Natural killer cell treated with Interleukin-12 subunit alpha and Interleukin-12 subunit beta and Interleukin-15 and Interleukin-18, amount 100 ng/mL, for 72 hours (primary cell): ENCODE measurements around the gene NLGN2. TPM values are rescaled to one million over a fixed set of nuclear protein-coding genes. Genes with fewer than 3 reads are reported as not detected.

Experiments used
- ATAC-seq, 2 donors: fragments of 150-1000 bp; cut with Tn5 transposase in 1 of 2; sonication (Bioruptor Pico), chemical (Tn5 transposase) in 1 of 2; 2 replicates each; pipeline ENCODE4 v1.10.0; 2021
- DNase-seq: peaks from one replicate; pipeline ENCODE4 v3.0.0; 2022; ENCODE audit warnings: low spot score
- H3K27ac Mint-ChIP-seq, 2 donors: 1 replicate in 1 of 2; 2 replicates in 1 of 2; pipeline ENCODE4 v1.8.0; 2022; ENCODE audit warnings: mixed read lengths in 2 of 2, mild to moderate bottlenecking in 1 of 2, moderate library complexity in 1 of 2
- H3K27me3 Mint-ChIP-seq, 2 donors: 1 replicate in 1 of 2; 2 replicates in 1 of 2; pipeline ENCODE4 v1.8.0; 2022; ENCODE audit warnings: mixed read lengths in 2 of 2
- H3K36me3 Mint-ChIP-seq: one replicate; pipeline ENCODE4 v1.8.0; 2022; ENCODE audit warnings: mixed read lengths
- H3K4me1 Mint-ChIP-seq, 2 donors: 1 replicate in 1 of 2; 2 replicates in 1 of 2; pipeline ENCODE4 v1.8.0; 2022; ENCODE audit warnings: low read depth in 2 of 2, mixed read lengths in 2 of 2, mild to moderate bottlenecking in 1 of 2
- H3K4me3 Mint-ChIP-seq: one replicate; pipeline ENCODE4 v1.8.0; 2022; ENCODE audit warnings: mixed read lengths
- H3K9me3 Mint-ChIP-seq: 2 replicates; pipeline ENCODE4 v1.8.0; 2022; ENCODE audit warnings: mixed read lengths
- total RNA-seq, 2 donors: library from RNA; stranded (reverse); gene quantifications; one replicate each; pipeline ENCODE4 v1.2.3, GENCODE V29; 2022

NLGN2 gene
- total RNA-seq, 2 donors from 2014 or later: 2.3 to 7.7 TPM

DNA sequence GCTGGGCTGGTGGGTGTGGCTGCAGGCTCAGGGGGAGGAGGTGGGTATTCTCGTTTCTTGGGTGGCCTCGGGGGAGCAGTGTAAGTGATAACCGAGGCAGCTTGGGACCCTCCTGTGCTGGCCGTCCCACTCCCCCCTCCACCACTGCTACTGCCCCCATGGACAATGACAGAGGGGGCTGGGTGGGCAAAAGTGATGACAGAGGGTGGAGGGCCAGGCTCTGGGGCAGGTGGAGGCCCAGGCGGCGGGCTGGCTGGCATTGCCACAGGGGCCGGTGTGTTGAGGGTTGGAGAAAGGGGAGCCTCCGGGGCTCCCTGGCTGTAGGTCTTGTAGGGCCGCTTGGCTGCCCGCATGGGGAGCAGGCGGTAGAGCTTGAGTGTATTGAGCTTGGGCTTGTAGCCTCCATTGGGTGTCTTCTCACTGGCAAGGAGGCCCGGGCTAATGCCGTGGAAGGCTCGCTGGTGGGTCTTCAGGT lies 55.8 kb downstream of the NLGN2 start:
- ATAC-seq (peak in 1 of 2 donors; percentile 29), DNase-seq (no peak)
- H3K4me1 Mint-ChIP-seq: peaks cover 8 to 25% of the 10 kb centered on the region in 2 donors
- no peak overlapping the region for H3K4me3 Mint-ChIP-seq
- no peaks in the 10 kb centered on the region for H3K36me3 Mint-ChIP-seq
- no peaks in the 10 kb centered on the region for H3K27me3 Mint-ChIP-seq
- H3K9me3 Mint-ChIP-seq: no peaks in the 10 kb centered on the region
- no peak overlapping the region for H3K27ac Mint-ChIP-seq

DNA sequence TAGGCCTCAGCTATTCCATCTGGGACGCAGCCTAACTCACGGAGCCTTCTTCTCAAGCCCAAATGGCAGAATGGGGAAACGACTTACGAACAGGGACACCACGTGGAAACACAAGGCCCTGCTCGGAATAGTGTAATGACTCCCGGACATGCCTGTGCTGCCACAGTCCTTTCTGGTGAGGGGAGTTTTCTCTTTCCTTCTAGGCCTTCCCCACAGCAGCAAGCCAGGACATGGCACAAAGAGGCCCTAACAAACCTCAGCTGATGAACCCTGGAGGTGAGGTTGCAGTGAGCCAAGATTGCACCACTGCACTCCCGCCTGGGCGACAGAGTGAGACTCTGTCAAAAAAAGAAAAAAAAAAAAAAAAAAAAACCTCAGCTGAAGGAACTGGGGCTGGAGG lies 56.4 kb downstream of the NLGN2 start:
- ATAC-seq (no peak), DNase-seq (no peak)
- no peaks in the 10 kb centered on the region for H3K27me3 Mint-ChIP-seq
- no peak overlapping the region for H3K4me3 Mint-ChIP-seq
- H3K4me1 Mint-ChIP-seq: peaks cover 8 to 20% of the 10 kb centered on the region in 2 donors
- H3K36me3 Mint-ChIP-seq: no peaks in the 10 kb centered on the region
- no peaks in the 10 kb centered on the region for H3K9me3 Mint-ChIP-seq
- H3K27ac Mint-ChIP-seq: no peak overlapping the region

DNA sequence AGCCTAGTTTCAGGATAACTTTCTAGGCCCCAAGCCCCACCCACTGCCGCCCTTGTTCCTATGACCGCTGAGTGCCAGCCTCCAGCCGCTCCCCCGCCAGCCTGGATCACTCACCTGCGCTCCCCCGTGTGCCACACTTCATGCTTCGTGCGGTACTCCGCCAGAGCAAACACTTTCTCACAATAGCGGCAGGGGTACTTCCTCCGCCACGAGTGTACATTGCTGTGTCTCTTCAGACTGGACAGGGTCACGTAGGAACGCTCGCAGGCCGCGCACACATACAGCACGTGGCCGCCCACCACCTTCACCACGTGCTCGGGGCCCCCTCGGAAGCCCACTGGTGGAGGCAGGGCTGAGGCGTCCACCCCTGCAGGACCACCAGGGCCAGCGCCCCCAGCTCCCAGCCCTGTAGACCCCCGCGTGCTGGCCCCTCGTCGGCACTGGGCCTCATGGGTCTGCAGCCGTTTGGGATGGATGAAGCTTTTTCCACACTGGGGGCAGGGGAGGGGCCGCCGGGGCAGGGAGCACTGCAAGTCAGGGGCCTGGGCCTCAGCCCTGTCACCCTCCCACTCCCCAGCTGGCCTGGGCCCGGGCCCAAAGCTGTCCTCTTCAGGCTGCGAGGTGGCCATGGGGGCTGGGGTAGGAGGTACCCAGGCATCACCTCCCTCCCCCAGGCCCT lies 58.1 kb downstream of the NLGN2 start:
- no peak for ATAC-seq
- H3K4me3 Mint-ChIP-seq: no peak overlapping the region
- H3K36me3 Mint-ChIP-seq: no peaks in the 10 kb centered on the region
- DNase-seq: no peak
- peaks cover 8 to 16% of the 10 kb centered on the region in 2 donors for H3K4me1 Mint-ChIP-seq
- no peaks in the 10 kb centered on the region for H3K9me3 Mint-ChIP-seq
- H3K27ac Mint-ChIP-seq: no peak overlapping the region
- H3K27me3 Mint-ChIP-seq: no peaks in the 10 kb centered on the region

DNA sequence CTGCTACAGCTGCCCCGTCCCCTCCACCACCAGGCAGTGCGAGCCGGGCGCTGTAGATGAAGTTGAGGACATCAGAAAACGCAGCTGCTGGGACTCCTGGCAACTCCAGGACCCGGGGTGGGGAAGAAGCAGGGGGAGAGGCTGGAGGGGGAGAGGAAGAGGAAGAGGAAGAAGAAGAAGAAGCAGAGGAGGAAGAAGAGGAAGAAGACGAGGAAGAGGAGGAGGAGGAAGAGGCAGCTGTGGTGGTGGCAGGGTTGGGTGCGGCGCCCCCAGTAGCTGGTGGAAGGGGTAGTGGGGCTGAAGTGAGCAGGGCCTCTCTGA lies 58.6 kb downstream of the NLGN2 start:
- peak overlapping the region in 1 of 2 donors; percentile 79 for H3K27ac Mint-ChIP-seq
- no peaks in the 10 kb centered on the region for H3K36me3 Mint-ChIP-seq
- DNase-seq (no peak), ATAC-seq (no peak)
- H3K4me1 Mint-ChIP-seq: peaks cover 8 to 13% of the 10 kb centered on the region in 2 donors
- no peaks in the 10 kb centered on the region for H3K27me3 Mint-ChIP-seq
- H3K9me3 Mint-ChIP-seq: no peaks in the 10 kb centered on the region
- H3K4me3 Mint-ChIP-seq: no peak overlapping the region

DNA sequence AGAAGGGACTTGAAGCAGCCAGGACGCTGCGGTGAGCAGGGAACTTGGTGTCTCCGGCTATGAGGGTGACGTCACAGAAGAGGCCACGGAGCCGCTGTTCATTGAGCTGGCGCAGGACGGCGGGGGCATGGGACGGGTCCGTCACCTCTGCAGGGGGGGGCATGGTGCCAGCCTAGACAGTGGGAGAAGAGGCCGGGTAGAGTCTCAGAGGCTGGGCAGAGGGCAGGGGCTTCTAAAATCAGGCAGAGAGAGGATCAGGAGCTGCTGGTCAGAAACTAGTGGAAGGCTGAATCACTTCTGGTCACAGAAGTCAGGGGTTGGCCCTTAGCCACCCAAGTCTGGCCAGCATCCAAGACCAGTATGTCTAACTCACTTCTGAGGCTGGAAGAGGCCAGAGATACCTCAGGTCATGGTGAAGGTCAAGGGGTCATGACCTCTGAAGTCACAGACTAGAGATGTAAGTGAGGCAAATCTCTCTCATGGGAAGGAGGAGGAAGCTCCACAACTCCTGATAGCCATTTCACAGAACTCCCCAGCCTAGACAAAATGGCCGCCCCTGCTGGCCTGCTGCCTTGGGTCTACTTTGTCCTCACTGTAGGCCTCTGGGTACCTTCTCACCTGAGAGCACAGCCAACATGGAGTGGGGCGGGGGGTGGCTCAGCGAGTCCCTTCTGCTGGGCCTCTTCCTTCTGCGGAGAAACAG lies 59.1 kb downstream of the NLGN2 start:
- H3K4me1 Mint-ChIP-seq: peaks cover 11 to 16% of the 10 kb centered on the region in 2 donors
- DNase-seq: no peak
- peak overlapping the region in 1 of 2 donors; percentile 79 for H3K27ac Mint-ChIP-seq
- no peaks in the 10 kb centered on the region for H3K9me3 Mint-ChIP-seq
- ATAC-seq: peak in 1 of 2 donors; percentile 14
- H3K36me3 Mint-ChIP-seq: no peaks in the 10 kb centered on the region
- no peaks in the 10 kb centered on the region for H3K27me3 Mint-ChIP-seq
- no peak overlapping the region for H3K4me3 Mint-ChIP-seq

DNA sequence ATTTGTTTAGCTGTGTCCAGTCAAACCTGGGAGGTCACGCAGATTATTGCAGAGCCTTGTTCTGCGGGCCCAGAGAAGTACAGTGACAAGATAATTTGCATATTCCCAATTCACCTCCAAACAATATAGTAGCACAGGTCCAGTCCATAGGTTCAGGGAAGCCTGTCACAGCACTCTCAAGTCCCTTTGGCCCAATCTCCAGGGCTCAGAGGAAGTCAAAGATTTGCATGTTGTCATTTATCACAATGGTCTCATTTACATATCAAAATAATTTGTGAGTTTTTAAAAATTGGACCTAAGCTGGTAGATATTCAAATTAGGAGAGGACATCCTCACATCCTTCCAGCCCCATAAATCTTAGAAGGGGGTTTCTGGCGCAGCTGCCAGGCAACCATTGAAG lies 59.9 kb downstream of the NLGN2 start:
- H3K4me3 Mint-ChIP-seq: no peak overlapping the region
- ATAC-seq: no peak
- H3K4me1 Mint-ChIP-seq: peaks cover 15 to 20% of the 10 kb centered on the region in 2 donors
- no peaks in the 10 kb centered on the region for H3K9me3 Mint-ChIP-seq
- no peaks in the 10 kb centered on the region for H3K27me3 Mint-ChIP-seq
- H3K27ac Mint-ChIP-seq: peak overlapping the region in 1 of 2 donors; percentile 79
- no peak for DNase-seq
- H3K36me3 Mint-ChIP-seq: no peaks in the 10 kb centered on the region

DNA sequence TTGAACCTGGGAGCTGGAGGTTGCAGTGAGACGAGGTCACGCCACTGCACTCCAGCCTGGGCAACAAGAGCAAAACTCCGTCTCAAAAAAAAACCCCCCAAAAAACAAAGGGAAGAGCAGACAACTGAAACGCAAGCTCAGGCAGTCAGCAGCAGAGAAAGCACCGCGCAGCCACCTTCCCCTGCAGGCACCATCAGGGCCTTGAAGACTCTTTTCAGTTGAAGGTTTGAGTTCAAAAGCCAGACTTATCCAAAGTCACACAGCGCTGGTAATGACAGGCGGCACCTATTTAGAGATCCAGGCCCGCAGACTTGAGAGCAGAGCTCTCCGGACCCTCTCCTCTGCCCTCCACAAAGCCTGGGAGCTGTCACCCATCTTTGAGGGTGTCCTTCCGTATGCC lies 60.6 kb downstream of the NLGN2 start:
- H3K4me3 Mint-ChIP-seq: no peak overlapping the region
- no peak for DNase-seq
- no peaks in the 10 kb centered on the region for H3K36me3 Mint-ChIP-seq
- H3K27ac Mint-ChIP-seq: peak overlapping the region in 1 of 2 donors; percentile 48
- H3K4me1 Mint-ChIP-seq: peaks cover 15 to 17% of the 10 kb centered on the region in 2 donors
- H3K9me3 Mint-ChIP-seq: no peaks in the 10 kb centered on the region
- ATAC-seq: no peak
- no peaks in the 10 kb centered on the region for H3K27me3 Mint-ChIP-seq

DNA sequence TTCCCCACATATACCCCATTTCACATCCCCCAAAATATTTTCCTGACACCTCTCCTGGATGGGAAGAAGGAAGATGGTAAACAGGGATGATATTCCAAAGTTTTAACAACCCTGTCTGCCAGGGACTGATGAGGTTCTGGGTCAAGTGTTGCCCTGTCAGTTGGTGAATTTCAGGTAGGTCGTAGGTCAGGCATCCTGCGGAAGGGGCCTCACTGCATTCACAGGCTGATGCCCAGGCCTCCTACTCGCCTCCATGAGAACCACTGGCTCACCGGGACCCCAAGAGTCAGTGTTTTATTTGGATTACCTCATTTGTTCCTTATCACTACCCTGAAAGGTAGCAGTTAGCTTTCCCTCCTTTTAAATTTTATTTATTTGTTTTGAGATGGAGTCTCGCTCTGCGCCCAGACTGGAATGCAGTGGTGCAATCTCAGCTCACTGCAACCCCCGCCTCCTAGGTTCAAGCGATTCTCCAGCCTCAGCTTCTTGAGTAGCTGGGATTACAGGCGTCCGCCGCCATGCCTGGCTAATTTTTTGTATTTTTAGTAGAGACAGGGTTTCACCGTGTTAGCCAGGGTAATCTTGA lies 61.3 kb downstream of the NLGN2 start:
- peaks cover 15 to 17% of the 10 kb centered on the region in 2 donors for H3K4me1 Mint-ChIP-seq
- H3K9me3 Mint-ChIP-seq: no peaks in the 10 kb centered on the region
- no peak overlapping the region for H3K4me3 Mint-ChIP-seq
- H3K27ac Mint-ChIP-seq: no peak overlapping the region
- no peaks in the 10 kb centered on the region for H3K36me3 Mint-ChIP-seq
- H3K27me3 Mint-ChIP-seq: no peaks in the 10 kb centered on the region
- DNase-seq (no peak), ATAC-seq (no peak)

Other genes starting within 250 kb of the NLGN2 start
- under 1 TPM in 1 of 2 donors, not detected in 1; 0.95 TPM for gene ASGR1, start 228.5 kb upstream of the NLGN2 start, total RNA-seq
- 1 to 10 TPM; 3.3 to 8.3 TPM for gene DLG4, start 188.0 kb upstream of the NLGN2 start, total RNA-seq
- 100 to 1,000 TPM; 651 to 710 TPM for gene ACADVL, start 187.9 kb upstream of the NLGN2 start, total RNA-seq
- gene DVL2, start 173.3 kb upstream of the NLGN2 start, total RNA-seq: 10 to 100 TPM; 35.1 to 61.6 TPM
- gene PHF23, start 168.4 kb upstream of the NLGN2 start, total RNA-seq: 10 to 100 TPM; 40.1 to 55.2 TPM
- gene GABARAP, start 165.4 kb upstream of the NLGN2 start, total RNA-seq: 100 to 1,000 TPM; 197 to 277 TPM
- gene CTDNEP1, start 156.1 kb upstream of the NLGN2 start, total RNA-seq: 100 to 1,000 TPM; 145 to 165 TPM
- 10 to 100 TPM; 43.5 to 70.5 TPM for gene ELP5, start 155.6 kb upstream of the NLGN2 start, total RNA-seq
- 1 to 10 TPM in 1 of 2 donors, under 1 TPM in 1; 0.73 to 1.1 TPM for gene CLDN7, start 145.4 kb upstream of the NLGN2 start, total RNA-seq
- gene SLC2A4, start 126.1 kb upstream of the NLGN2 start, total RNA-seq: under 1 TPM in 1 of 2 donors, not detected in 1; 0.50 TPM
- gene YBX2, start 113.2 kb upstream of the NLGN2 start, total RNA-seq: not detected
- gene EIF5A, start 100.2 kb upstream of the NLGN2 start, total RNA-seq: 1,000 to 10,000 TPM in 1 of 2 donors, 100 to 1,000 TPM in 1; 953 to 1,345 TPM
- gene GPS2, start 92.5 kb upstream of the NLGN2 start, total RNA-seq: 10 to 100 TPM; 58.1 to 87.0 TPM
- 10 to 100 TPM; 37.6 to 76.7 TPM for gene NEURL4, start 78.5 kb upstream of the NLGN2 start, total RNA-seq
- gene ACAP1, start 71.3 kb upstream of the NLGN2 start, total RNA-seq: 100 to 1,000 TPM; 240 to 419 TPM
- 10 to 100 TPM in 1 of 2 donors, 1 to 10 TPM in 1; 6.7 to 13.0 TPM for gene KCTD11, start 55.7 kb upstream of the NLGN2 start, total RNA-seq
- not detected for gene TMEM95, start 52.7 kb upstream of the NLGN2 start, total RNA-seq
- gene TNK1, start 26.8 kb upstream of the NLGN2 start, total RNA-seq: under 1 TPM in 1 of 2 donors, not detected in 1; 0.36 TPM
- gene PLSCR3, start 13.3 kb upstream of the NLGN2 start, total RNA-seq: 10 to 100 TPM; 32.2 to 48.4 TPM
- 10 to 100 TPM; 40.1 to 51.1 TPM for gene TMEM256, start 3.7 kb upstream of the NLGN2 start, total RNA-seq
- not detected for gene SPEM1, start 12.5 kb downstream of the NLGN2 start, total RNA-seq
- not detected for gene SPEM2, start 17.8 kb downstream of the NLGN2 start, total RNA-seq
- not detected for gene SPEM3, start 21.0 kb downstream of the NLGN2 start, total RNA-seq
- gene TMEM102, start 27.6 kb downstream of the NLGN2 start, total RNA-seq: 10 to 100 TPM; 11.2 to 14.2 TPM
- gene FGF11, start 31.7 kb downstream of the NLGN2 start, total RNA-seq: 1 to 10 TPM; 1.9 to 4.5 TPM
- 10 to 100 TPM; 10.4 to 13.7 TPM for gene CHRNB1, start 37.2 kb downstream of the NLGN2 start, total RNA-seq
- gene ZBTB4, start 71.8 kb downstream of the NLGN2 start, total RNA-seq: 10 to 100 TPM; 19.7 to 26.1 TPM
- not detected for gene SLC35G6, start 73.6 kb downstream of the NLGN2 start, total RNA-seq
- gene POLR2A, start 76.5 kb downstream of the NLGN2 start, total RNA-seq: 100 to 1,000 TPM; 212 to 283 TPM
- gene TNFSF12, start 141.2 kb downstream of the NLGN2 start, total RNA-seq: 10 to 100 TPM; 54.9 to 69.3 TPM
- 1 to 10 TPM; 3.1 to 6.8 TPM for gene TNFSF13, start 150.9 kb downstream of the NLGN2 start, total RNA-seq
- 10 to 100 TPM; 56.2 to 90.1 TPM for gene SENP3, start 154.1 kb downstream of the NLGN2 start, total RNA-seq
- 10 to 100 TPM; 20.8 to 51.1 TPM for gene CD68, start 171.8 kb downstream of the NLGN2 start, total RNA-seq
- 10 to 100 TPM; 82.7 to 95.5 TPM for gene MPDU1, start 176.0 kb downstream of the NLGN2 start, total RNA-seq
- gene SOX15, start 182.2 kb downstream of the NLGN2 start, total RNA-seq: under 1 TPM in 1 of 2 donors, not detected in 1; 0.26 TPM
- 10 to 100 TPM; 42.7 to 56.6 TPM for gene FXR2, start 207.1 kb downstream of the NLGN2 start, total RNA-seq
- gene SAT2, start 220.0 kb downstream of the NLGN2 start, total RNA-seq: 10 to 100 TPM; 32.8 to 41.1 TPM
- not detected for gene SHBG, start 222.3 kb downstream of the NLGN2 start, total RNA-seq
- gene ATP1B2, start 243.1 kb downstream of the NLGN2 start, total RNA-seq: under 1 TPM in 1 of 2 donors, not detected in 1; 0.25 TPM